AG10803 (cell line): Measurements from ENCODE around the gene KLF4.
"Not testable (repeated sequence)": the region's sequence is repeated elsewhere in the genome, so short reads cannot be mapped to it uniquely, and the experiment has no call there.

ENCODE experiments used
- DNase-seq: peaks from one replicate; pipeline ENCODE4 v3.0.0; 2010; ENCODE audit warnings: low read depth
- H3K4me3 ChIP-seq: 2 replicates; pipeline ENCODE4 v1.5.1; 2011; ENCODE audit warnings: mild to moderate bottlenecking, low read length, control low read depth
- CTCF ChIP-seq: conservative IDR thresholded peaks from 2 replicates; pipeline ENCODE4 v1.5.1; 2011; ENCODE audit warnings: mild to moderate bottlenecking, low read length, control low read depth, inconsistent platforms

The KLF4 gene

GRCh38 chr9:107518037-107518807 lies 28.7 kb upstream of the KLF4 start:
- no peak overlapping the region for H3K4me3 ChIP-seq
- TF ChIP-seq CTCF: no peak
- no peak for DNase-seq

- no peak for DNase-seq
- no peak overlapping the region for H3K4me3 ChIP-seq
- TF ChIP-seq CTCF: no peak
Observed at GRCh38 chr9:107513464-107514100, 24.0 kb upstream of the KLF4 start.

- peak; percentile 65 for DNase-seq
- no peak overlapping the region for H3K4me3 ChIP-seq
- TF ChIP-seq CTCF: no peak
Observed at GRCh38 chr9:107504585-107505455, 15.3 kb upstream of the KLF4 start.

GRCh38 chr9:107502464-107502863 lies 12.9 kb upstream of the KLF4 start:
- no peak for DNase-seq
- TF ChIP-seq CTCF: no peak
- H3K4me3 ChIP-seq: no peak overlapping the region

GRCh38 chr9:107500421-107501200 lies 11.0 kb upstream of the KLF4 start:
- not testable (repeated sequence) for DNase-seq, H3K4me3 ChIP-seq

GRCh38 chr9:107496976-107497375 lies 7.4 kb upstream of the KLF4 start:
- no peak for DNase-seq
- TF ChIP-seq CTCF: no peak
- no peak overlapping the region for H3K4me3 ChIP-seq

GRCh38 chr9:107492381-107492970 lies 2.9 kb upstream of the KLF4 start:
- no peak overlapping the region for H3K4me3 ChIP-seq
- no peak for TF ChIP-seq CTCF

More at GRCh38 chr9:107492381-107492970, 2.9 kb upstream of the KLF4 start:
- no peak for DNase-seq
